ENCODE data around the gene PALLD.
"Not testable (repeated sequence)": the region's sequence is repeated elsewhere in the genome, so short reads cannot be mapped to it uniquely, and the experiment has no call there.

PALLD gene

DNA sequence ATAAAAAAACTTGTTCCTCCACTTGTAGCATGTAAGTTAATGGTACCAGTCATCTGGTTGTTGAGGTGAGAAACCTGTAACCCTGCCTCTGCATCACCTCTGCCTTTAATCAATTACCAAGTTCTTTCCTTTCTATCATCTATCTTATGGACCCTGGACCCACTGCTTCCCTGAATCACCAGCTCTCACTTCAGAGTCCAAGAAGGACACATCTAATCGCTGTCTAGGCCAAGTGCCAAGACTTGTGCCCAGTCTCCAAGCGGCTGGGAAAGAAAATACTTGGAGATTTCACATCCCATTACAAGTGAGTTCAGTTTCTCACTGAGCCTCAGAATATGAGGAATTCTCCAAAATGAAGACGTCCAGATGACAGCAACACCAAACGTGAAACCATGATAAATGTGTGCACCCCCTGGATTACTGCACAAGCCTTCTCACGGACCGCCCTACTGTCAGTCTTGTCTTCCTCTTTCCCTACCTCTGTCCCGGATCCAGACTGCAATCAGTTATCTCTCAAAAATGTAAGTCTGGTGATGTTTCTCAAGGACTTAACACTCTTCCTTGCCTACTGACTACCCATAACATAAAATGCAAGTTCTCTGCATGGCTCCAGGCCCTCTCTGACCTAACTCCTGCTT, 10.4 kb downstream of the PALLD start:
- no peak for DNase-seq (ENCODE audit: low read depth)
- TF ChIP-seq, protein P1, sequence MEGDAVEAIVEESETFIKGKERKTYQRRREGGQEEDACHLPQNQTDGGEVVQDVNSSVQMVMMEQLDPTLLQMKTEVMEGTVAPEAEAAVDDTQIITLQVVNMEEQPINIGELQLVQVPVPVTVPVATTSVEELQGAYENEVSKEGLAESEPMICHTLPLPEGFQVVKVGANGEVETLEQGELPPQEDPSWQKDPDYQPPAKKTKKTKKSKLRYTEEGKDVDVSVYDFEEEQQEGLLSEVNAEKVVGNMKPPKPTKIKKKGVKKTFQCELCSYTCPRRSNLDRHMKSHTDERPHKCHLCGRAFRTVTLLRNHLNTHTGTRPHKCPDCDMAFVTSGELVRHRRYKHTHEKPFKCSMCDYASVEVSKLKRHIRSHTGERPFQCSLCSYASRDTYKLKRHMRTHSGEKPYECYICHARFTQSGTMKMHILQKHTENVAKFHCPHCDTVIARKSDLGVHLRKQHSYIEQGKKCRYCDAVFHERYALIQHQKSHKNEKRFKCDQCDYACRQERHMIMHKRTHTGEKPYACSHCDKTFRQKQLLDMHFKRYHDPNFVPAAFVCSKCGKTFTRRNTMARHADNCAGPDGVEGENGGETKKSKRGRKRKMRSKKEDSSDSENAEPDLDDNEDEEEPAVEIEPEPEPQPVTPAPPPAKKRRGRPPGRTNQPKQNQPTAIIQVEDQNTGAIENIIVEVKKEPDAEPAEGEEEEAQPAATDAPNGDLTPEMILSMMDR (conservative IDR thresholded peaks at IDR 0.05; ENCODE audit: low read length): no peak
- H3K4me3 ChIP-seq (ENCODE audit: low read length): no peak overlapping the region

DNA sequence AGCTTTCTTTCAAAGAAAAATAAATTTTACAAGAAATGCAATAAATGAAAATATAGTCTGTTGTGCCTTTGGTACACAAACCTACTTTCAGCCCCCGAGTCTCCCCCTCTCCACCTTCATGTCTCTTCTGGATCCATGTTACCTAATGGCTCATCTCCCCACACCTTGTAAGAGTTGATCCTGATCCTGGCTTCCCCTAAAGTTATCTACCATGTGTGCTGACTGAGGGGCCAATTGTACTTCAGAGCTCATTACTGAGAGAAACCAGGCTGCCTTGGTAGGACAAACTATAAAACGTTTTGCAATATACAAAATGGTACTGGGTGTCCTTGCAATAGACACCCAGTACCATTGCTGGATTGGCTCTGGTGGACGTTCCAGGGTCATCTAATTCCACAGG, 11.8 kb downstream of the PALLD start:
- H3K4me3 ChIP-seq (ENCODE audit: low read length): no peak overlapping the region
- no peak for DNase-seq (ENCODE audit: low read depth)
- TF ChIP-seq, protein P1 (conservative IDR thresholded peaks at IDR 0.05; ENCODE audit: low read length): no peak

GRCh38 chr4:168509786-168510185, 12.9 kb downstream of the PALLD start:
- H3K4me3 ChIP-seq (ENCODE audit: low read length): no peak overlapping the region
- DNase-seq (ENCODE audit: low read depth): peak; percentile 64
- TF ChIP-seq, protein P1 (conservative IDR thresholded peaks at IDR 0.05; ENCODE audit: low read length): no peak

- DNase-seq (ENCODE audit: low read depth): no peak
- TF ChIP-seq, protein P1 (conservative IDR thresholded peaks at IDR 0.05; ENCODE audit: low read length): no peak
- H3K4me3 ChIP-seq (ENCODE audit: low read length): no peak overlapping the region
These were observed 15.1 kb downstream of the PALLD start for GRCh38 chr4:168511780-168512489.

- not testable (repeated sequence) for DNase-seq (ENCODE audit: low read depth); H3K4me3 ChIP-seq (ENCODE audit: low read length)
These were observed 17.0 kb downstream of the PALLD start for GRCh38 chr4:168513826-168514225.

GRCh38 chr4:168514249-168514852, 17.5 kb downstream of the PALLD start:
- H3K4me3 ChIP-seq (ENCODE audit: low read length): no peak overlapping the region
- TF ChIP-seq, protein P1 (conservative IDR thresholded peaks at IDR 0.05; ENCODE audit: low read length): peak; percentile 46
- peak; percentile 39 for DNase-seq (ENCODE audit: low read depth)

DNA sequence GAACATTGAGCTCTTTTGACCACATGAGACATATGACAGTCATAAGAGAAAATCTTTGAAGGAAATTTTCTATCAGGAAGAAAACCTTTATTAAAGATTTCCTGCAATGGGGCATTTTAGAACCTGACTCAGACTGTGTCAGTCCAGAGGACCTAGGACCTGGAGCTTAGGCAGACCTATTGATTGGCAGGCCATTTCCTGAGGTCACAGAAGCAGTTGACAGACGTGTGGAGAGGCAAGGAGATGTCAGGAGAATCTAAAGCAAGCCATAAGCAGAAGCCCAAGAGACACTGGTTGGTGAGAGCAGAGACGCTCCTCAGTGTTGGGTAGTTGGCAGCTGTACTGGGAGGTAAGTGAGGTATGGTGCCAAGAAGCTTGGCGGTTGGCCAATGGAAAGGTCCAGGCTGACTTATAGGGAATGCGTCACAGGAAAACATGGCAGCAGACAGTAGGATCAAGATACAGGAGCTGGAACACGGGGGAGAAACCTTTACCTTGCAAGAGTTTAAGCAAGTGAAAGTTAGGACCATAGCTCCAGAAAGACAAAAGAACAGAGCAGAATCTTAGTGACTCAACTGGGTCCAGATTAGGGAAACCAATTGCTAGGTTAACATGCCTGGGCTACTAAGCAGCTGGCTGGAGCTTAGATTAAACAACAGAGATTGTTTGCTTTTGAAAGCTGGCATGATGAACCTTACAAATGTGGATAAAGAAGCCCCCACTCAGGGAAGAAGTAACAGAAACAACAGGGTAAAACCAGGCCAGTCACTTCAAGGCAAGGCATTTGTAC, 18.6 kb downstream of the PALLD start:
- TF ChIP-seq, protein P1 (conservative IDR thresholded peaks at IDR 0.05; ENCODE audit: low read length): no peak
- no peak overlapping the region for H3K4me3 ChIP-seq (ENCODE audit: low read length)
- DNase-seq (ENCODE audit: low read depth): no peak

All from AG10803 (cell line).